ENCODE measurements around the gene TMEM87B. TPM values are rescaled to one million over a fixed set of nuclear protein-coding genes. Genes with fewer than 3 reads are reported as not detected.

The TMEM87B gene
- total and polyA plus RNA-seq, 10 of the 15 experiments (the other 5 are each of a cell fraction or from before 2014, with no cell fraction given): 5.7 to 20.6 (median 12.3) TPM

GRCh38 chr2:112062894-112063293 lies 7.8 kb downstream of the TMEM87B start:
- Histone ChIP-seq H3K9me3 (replicated peaks; ENCODE audit: control insufficient read depth, insufficient read depth, low read length) (peaks cover 8% of the 10 kb centered on the region), H4K20me1 (ENCODE audit: control insufficient read depth, insufficient read depth) (no peaks in the 10 kb centered on the region), H2AFZ (ENCODE audit: control insufficient read depth, low read depth, low read length) (no peak overlapping the region), H3K27ac (ENCODE audit: control insufficient read depth, insufficient read depth) (no peak overlapping the region), H3K4me1 (ENCODE audit: control insufficient read depth, insufficient read depth, low read length) (peaks cover 24% of the 10 kb centered on the region), H3K79me2 (ENCODE audit: control insufficient read depth, insufficient read depth, low read length) (peaks cover 10% of the 10 kb centered on the region), H3K27me3 (replicated peaks in 1 of 2; ENCODE audit: control insufficient read depth in 2 of 2, insufficient read depth in 2 of 2, low read length in 1 of 2) (no peaks in the 10 kb centered on the region), H3K36me3 (ENCODE audit: control insufficient read depth in 2 of 2, insufficient read depth in 2 of 2, low read length in 1 of 2) (peaks cover 0 to 31% of the 10 kb centered on the region in 2 experiments), H3K4me3 (no peak overlapping the region), H3K4me2 (ENCODE audit: control insufficient read depth, insufficient read depth) (peak overlapping the region; percentile 52), H3K9ac (ENCODE audit: control insufficient read depth, insufficient read depth, low read length) (no peak overlapping the region)
- TF ChIP-seq PKNOX1 (IDR thresholded peaks at IDR 0.05): peak; percentile 66
- no peak for TF ChIP-seq HSF1 (IDR thresholded peaks at IDR 0.05; ENCODE audit: low read depth, low read length)
- TF ChIP-seq RB1 (IDR thresholded peaks at IDR 0.05; ENCODE audit: borderline replicate concordance): no peak
- TF ChIP-seq CHD2 (IDR thresholded peaks at IDR 0.05; ENCODE audit: borderline replicate concordance, low read depth, low read length): no peak
- TF ChIP-seq SREBF2 (IDR thresholded peaks at IDR 0.05; ENCODE audit: low read length): no peak
- TF ChIP-seq POU2F2 (IDR thresholded peaks at IDR 0.05; ENCODE audit: borderline replicate concordance, low read depth, low read length): no peak
- no peak for FAIRE-seq
- ATAC-seq: peak; percentile 48
- POLR2A ChIA-PET: interaction anchor here (0.6 to 1.3 kb wide), 3 partner anchors 14 to 211 kb away, joined by 3 to 5 read pairs (median 4); no protein-coding TSS in a partner anchor
- RAD21 ChIA-PET (ENCODE audit: unreplicated experiment): interaction anchor here (1.0 kb wide), 1 partner anchor 74 kb away, joined by 3 read pairs; no protein-coding TSS in a partner anchor
- in situ Hi-C loops (cut with MboI) (no loop called here), intact Hi-C loops (cut with micrococcal nuclease; ENCODE audit: unreplicated experiment) (no loop called here)
- WGBS (ENCODE audit: insufficient coverage, insufficient replicate concordance, low lambda C conversion rate, missing lambda C conversion rate): 0% methylated on average over 1 of the region's 1 CpG
- no peak for DNase-seq (ENCODE audit: low read depth, low spot score)
- SMC1A ChIA-PET (ENCODE audit: uncharacterized antibody, unreplicated experiment): interaction anchor here (2.6 kb wide), 1 partner anchor 11 kb away, joined by 10 read pairs; no protein-coding TSS in a partner anchor
- no TSS peak for BruUV-seq (replicated peaks)
- CTCF ChIA-PET: interaction anchor here (1.5 kb wide), 1 partner anchor 11 kb away, joined by 4 read pairs; no protein-coding TSS in a partner anchor
